Body of pancreas (tissue), 4 donors: ENCODE measurements around the gene SHISA3. TPM values are rescaled to one million over a fixed set of nuclear protein-coding genes. Genes with fewer than 3 reads are reported as not detected.

Experiments
- ATAC-seq: fragments of 150-250 bp; one replicate; pipeline ENCODE4 v1.9.1; 2016
- DNase-seq, 4 donors: peaks; one replicate each; pipeline ENCODE4 v3.0.0-alpha.2; 2019
- H3K27ac ChIP-seq, 4 donors: fragments of 200-600 bp; sonication (generic); 1 replicate in 3 of 4; 2 replicates in 1 of 4; pipeline versions ENCODE4 v1.5.1 to v1.6.1; 2016 to 2019; ENCODE audit warnings: mild to moderate bottlenecking in 1 of 4, mixed read lengths in 1 of 4, moderate library complexity in 1 of 4
- H3K27me3 ChIP-seq, 2 donors: fragments of 200-600 bp; sonication (generic); one replicate each; pipeline ENCODE4 v1.6.0; 2016; ENCODE audit warnings: mild to moderate bottlenecking in 1 of 2
- H3K36me3 ChIP-seq, 2 donors: fragments of 200-600 bp; sonication (generic); replicated peaks in 1 of 2; 2 replicates each; pipeline ENCODE4 v1.5.1; 2016; ENCODE audit warnings: low read depth in 2 of 2; ENCODE audit not compliant: insufficient read depth in 1 of 2
- H3K4me1 ChIP-seq: fragments of 200-600 bp; sonication (generic); one replicate; pipeline ENCODE4 v1.6.0; 2016
- H3K4me3 ChIP-seq, 2 donors: fragments of 200-600 bp; sonication (generic); 1 replicate in 1 of 2; 2 replicates in 1 of 2; pipeline ENCODE4 v1.5.1; 2016 to 2019
- H3K9me3 ChIP-seq, 3 donors: fragments of 200-600 bp; sonication (generic); 1 replicate in 2 of 3; 2 replicates in 1 of 3; pipeline ENCODE4 v1.5.1; 2016
- POLR2A ChIP-seq, 3 donors: fragments of 450-650 bp; IDR thresholded peaks; one replicate each; pipeline ENCODE4 v1.6.1; 2016; ENCODE audit warnings: antibody characterized with exemption in 3 of 3, mild to moderate bottlenecking in 2 of 3
- WGBS, 2 donors: methylation state at CpG; one replicate each; pipeline ENCODE4 v1.1.5; 2017; 5-methylcytosine and 5-hydroxymethylcytosine counted together
- intact Hi-C: fragments of 100-400 bp; cut with DNase I; formaldehyde crosslinking; loops from one replicate; pipeline ENCODE4 v1.15.1; 2023
- total RNA-seq, 2 donors: library from RNA; depleted of rRNA; stranded (reverse); fragments of >200 nt; gene quantifications; one replicate each; pipeline ENCODE4 v1.1.0, GENCODE V29; 2016
- TF ChIP-seq, protein P1 (sequence below), 7 experiments: fragments of 450-650 bp in 4 of 7; fragments of 200-600 bp in 3 of 7; sonication (generic) in 3 of 7; IDR thresholded peaks; one replicate each; pipeline ENCODE4 v1.5.1; 2016 to 2019; ENCODE audit warnings: antibody characterized with exemption in 7 of 7

SHISA3 gene
- total RNA-seq, 2 donors from 2014 or later, result 1.0 TPM; not detected in 1

GRCh38 chr4:42390622-42391354, 6.5 kb upstream of the SHISA3 start:
- Histone ChIP-seq H3K4me3 (no peak overlapping the region), H3K9me3 (no peaks in the 10 kb centered on the region), H3K4me1 (peaks cover 14% of the 10 kb centered on the region), H3K36me3 (no peaks in the 10 kb centered on the region), H3K27me3 (peaks cover 0 to 5% of the 10 kb centered on the region in 2 donors), H3K27ac (no peak overlapping the region)
- DNase-seq, result no peak
- 8 to 15% methylated on average over 10 of the region's 10 CpGs for WGBS, 2 donors
- intact Hi-C loops, result no loop called here
- TF ChIP-seq POLR2A (IDR thresholded peaks at IDR 0.05), result no peak
- TF ChIP-seq, protein P1, sequence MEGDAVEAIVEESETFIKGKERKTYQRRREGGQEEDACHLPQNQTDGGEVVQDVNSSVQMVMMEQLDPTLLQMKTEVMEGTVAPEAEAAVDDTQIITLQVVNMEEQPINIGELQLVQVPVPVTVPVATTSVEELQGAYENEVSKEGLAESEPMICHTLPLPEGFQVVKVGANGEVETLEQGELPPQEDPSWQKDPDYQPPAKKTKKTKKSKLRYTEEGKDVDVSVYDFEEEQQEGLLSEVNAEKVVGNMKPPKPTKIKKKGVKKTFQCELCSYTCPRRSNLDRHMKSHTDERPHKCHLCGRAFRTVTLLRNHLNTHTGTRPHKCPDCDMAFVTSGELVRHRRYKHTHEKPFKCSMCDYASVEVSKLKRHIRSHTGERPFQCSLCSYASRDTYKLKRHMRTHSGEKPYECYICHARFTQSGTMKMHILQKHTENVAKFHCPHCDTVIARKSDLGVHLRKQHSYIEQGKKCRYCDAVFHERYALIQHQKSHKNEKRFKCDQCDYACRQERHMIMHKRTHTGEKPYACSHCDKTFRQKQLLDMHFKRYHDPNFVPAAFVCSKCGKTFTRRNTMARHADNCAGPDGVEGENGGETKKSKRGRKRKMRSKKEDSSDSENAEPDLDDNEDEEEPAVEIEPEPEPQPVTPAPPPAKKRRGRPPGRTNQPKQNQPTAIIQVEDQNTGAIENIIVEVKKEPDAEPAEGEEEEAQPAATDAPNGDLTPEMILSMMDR (IDR thresholded peaks at IDR 0.05), result no peak
- ATAC-seq, result no peak

GRCh38 chr4:42391355-42391664, 6.0 kb upstream of the SHISA3 start:
- intact Hi-C loops, result no loop called here
- Histone ChIP-seq H3K27me3 (peaks cover 0 to 5% of the 10 kb centered on the region in 2 donors), H3K27ac (no peak overlapping the region), H3K4me3 (no peak overlapping the region), H3K4me1 (peaks cover 15% of the 10 kb centered on the region), H3K36me3 (no peaks in the 10 kb centered on the region), H3K9me3 (no peaks in the 10 kb centered on the region)
- WGBS, 2 donors, result 11 to 13% methylated on average over 2 of the region's 2 CpGs
- no peak for ATAC-seq
- TF ChIP-seq, protein P1 (IDR thresholded peaks at IDR 0.05), result peak in 2 of 7 experiments; percentile 8 to 12
- TF ChIP-seq POLR2A (IDR thresholded peaks at IDR 0.05), result no peak
- DNase-seq, result peak in 2 of 4 donors; percentile 20 to 41

DNA sequence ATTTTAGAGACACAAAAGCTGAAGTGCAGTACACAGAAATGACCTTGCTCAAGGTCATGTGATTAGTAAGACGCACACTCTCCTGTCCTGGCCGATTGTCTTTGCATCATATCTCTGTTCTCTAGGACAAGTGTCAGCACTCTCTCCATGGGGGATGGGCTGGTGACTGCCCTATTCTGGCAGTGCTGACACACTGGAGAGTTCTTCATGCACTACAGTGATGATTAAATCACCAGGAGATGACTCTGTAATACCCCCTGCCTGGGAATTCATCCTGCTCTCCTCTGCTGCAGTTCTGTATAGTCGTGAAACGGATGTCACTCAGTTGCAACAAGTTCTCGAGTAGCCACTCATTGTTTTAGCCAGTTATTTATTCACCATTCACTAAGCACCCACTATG, 5.3 kb upstream of the SHISA3 start:
- no peaks in the 10 kb centered on the region for H3K9me3 ChIP-seq

GRCh38 chr4:42392436-42392835, 4.9 kb upstream of the SHISA3 start:
- no peak for ATAC-seq
- DNase-seq, result no peak
- intact Hi-C loops, result no loop called here

More for the DNA sequence above, 5.3 kb upstream of the SHISA3 start:
- no peak overlapping the region for H3K27ac ChIP-seq
- H3K36me3 ChIP-seq, result no peaks in the 10 kb centered on the region
- peaks cover 0 to 11% of the 10 kb centered on the region in 2 donors for H3K27me3 ChIP-seq
- no peak overlapping the region for H3K4me3 ChIP-seq
- peaks cover 22% of the 10 kb centered on the region for H3K4me1 ChIP-seq
- TF ChIP-seq POLR2A (IDR thresholded peaks at IDR 0.05), result no peak
- TF ChIP-seq, protein P1 (IDR thresholded peaks at IDR 0.05), result no peak
- 52 to 53% methylated on average over 5 of the region's 5 CpGs for WGBS, 2 donors
- no peak for DNase-seq
- no peak for ATAC-seq
- intact Hi-C loops, result no loop called here

More at GRCh38 chr4:42392436-42392835, 4.9 kb upstream of the SHISA3 start:
- TF ChIP-seq, protein P1 (IDR thresholded peaks at IDR 0.05), result no peak
- TF ChIP-seq POLR2A (IDR thresholded peaks at IDR 0.05), result no peak
- Histone ChIP-seq H3K9me3 (no peaks in the 10 kb centered on the region), H3K4me1 (peaks cover 26% of the 10 kb centered on the region), H3K27me3 (peaks cover 0 to 16% of the 10 kb centered on the region in 2 donors), H3K36me3 (no peaks in the 10 kb centered on the region), H3K27ac (no peak overlapping the region), H3K4me3 (no peak overlapping the region)
- WGBS, 2 donors, result 92% methylated on average over 4 of the region's 4 CpGs
